ENCODE data around the gene HDGF.

The HDGF gene

DNA sequence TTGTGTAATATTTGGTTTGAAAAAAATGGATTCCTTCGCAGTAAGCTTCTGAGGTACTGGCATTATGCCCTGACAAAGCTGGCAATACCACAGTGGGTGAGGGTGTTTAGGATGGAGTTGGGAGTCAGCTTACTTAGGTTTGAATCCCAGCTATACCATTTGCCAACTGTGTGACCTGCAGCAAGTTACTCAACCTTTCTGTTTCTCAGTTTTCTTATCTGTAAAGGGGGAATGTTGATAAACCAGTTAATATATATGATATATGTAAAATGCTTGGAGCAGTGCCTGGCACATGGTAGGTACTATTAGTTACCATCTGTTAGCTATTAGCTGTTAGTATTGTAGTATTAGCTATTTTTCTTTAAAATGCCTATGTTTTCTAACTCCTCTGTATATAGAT, 4.9 kb upstream of the HDGF start:
- no peaks in the 10 kb centered on the region for H3K9me3 ChIP-seq
- H3K27ac ChIP-seq: no peak overlapping the region
- H3K36me3 ChIP-seq: no peaks in the 10 kb centered on the region
- peaks cover 23 to 31% of the 10 kb centered on the region in 2 experiments for H3K4me1 ChIP-seq (ENCODE audit: control insufficient read depth in 1 of 2, insufficient read depth in 1 of 2, low read depth in 1 of 2, low read length in 1 of 2)
- no peak overlapping the region for H3K4me3 ChIP-seq (ENCODE audit: low read depth in 1 of 2, low read length in 1 of 2)
- TF ChIP-seq, protein P1, sequence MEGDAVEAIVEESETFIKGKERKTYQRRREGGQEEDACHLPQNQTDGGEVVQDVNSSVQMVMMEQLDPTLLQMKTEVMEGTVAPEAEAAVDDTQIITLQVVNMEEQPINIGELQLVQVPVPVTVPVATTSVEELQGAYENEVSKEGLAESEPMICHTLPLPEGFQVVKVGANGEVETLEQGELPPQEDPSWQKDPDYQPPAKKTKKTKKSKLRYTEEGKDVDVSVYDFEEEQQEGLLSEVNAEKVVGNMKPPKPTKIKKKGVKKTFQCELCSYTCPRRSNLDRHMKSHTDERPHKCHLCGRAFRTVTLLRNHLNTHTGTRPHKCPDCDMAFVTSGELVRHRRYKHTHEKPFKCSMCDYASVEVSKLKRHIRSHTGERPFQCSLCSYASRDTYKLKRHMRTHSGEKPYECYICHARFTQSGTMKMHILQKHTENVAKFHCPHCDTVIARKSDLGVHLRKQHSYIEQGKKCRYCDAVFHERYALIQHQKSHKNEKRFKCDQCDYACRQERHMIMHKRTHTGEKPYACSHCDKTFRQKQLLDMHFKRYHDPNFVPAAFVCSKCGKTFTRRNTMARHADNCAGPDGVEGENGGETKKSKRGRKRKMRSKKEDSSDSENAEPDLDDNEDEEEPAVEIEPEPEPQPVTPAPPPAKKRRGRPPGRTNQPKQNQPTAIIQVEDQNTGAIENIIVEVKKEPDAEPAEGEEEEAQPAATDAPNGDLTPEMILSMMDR (IDR thresholded peaks at IDR 0.05): no peak
- H3K27me3 ChIP-seq: no peaks in the 10 kb centered on the region

DNA sequence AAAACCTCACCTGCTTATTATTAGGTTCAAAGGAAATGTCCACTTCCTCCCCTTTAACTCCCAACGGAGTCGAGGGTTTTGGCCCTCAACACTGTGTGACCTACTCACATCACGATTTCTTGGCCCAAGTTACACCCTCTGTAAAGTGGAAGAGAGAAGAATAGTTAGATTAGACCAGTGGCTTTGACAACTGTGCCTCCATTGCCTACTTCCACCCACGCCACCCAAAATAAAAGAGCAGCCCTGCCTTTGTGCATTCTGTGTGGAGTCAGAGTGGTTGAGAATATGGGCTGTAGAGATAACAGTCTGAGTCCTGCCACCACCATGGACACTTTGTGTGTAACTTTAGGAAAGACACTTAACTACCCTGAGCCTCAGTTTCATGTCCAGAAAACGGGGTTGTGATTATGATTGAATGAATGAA, 4.1 kb upstream of the HDGF start:
- H3K36me3 ChIP-seq: no peaks in the 10 kb centered on the region
- TF ChIP-seq, protein P1 (IDR thresholded peaks at IDR 0.05): no peak
- no peak overlapping the region for H3K27ac ChIP-seq
- H3K4me1 ChIP-seq (ENCODE audit: control insufficient read depth in 1 of 2, insufficient read depth in 1 of 2, low read depth in 1 of 2, low read length in 1 of 2): peaks cover 29 to 33% of the 10 kb centered on the region in 2 experiments
- no peaks in the 10 kb centered on the region for H3K9me3 ChIP-seq
- no peak overlapping the region for H3K4me3 ChIP-seq (ENCODE audit: low read depth in 1 of 2, low read length in 1 of 2)
- H3K27me3 ChIP-seq: no peaks in the 10 kb centered on the region

DNA sequence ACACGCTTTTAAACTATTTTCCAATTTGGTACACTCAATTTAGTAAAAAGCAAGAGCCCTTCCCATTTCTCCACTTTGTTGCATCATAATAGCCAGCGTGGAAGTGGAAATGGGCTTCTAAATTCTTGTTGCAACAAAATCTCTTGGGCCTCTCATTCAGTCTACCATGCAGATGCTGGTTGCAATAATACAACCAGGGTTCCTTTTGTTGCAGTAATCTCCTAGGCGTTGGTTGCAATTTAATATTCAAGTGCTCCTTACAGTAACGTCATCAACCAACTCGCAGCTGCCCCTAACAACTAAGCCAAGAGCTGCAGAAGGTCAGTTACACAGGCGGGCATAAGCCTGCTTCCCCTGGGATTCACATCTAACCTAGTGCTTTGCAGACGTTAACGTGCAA, 2.7 kb upstream of the HDGF start:
- peaks cover 42 to 47% of the 10 kb centered on the region in 2 experiments for H3K4me1 ChIP-seq (ENCODE audit: control insufficient read depth in 1 of 2, insufficient read depth in 1 of 2, low read depth in 1 of 2, low read length in 1 of 2)
- H3K4me3 ChIP-seq (ENCODE audit: low read depth in 1 of 2, low read length in 1 of 2): no peak overlapping the region
- no peaks in the 10 kb centered on the region for H3K36me3 ChIP-seq
- H3K27me3 ChIP-seq: no peaks in the 10 kb centered on the region
- TF ChIP-seq, protein P1 (IDR thresholded peaks at IDR 0.05): no peak
- H3K9me3 ChIP-seq: no peaks in the 10 kb centered on the region
- H3K27ac ChIP-seq: peak overlapping the region; percentile 90

DNA sequence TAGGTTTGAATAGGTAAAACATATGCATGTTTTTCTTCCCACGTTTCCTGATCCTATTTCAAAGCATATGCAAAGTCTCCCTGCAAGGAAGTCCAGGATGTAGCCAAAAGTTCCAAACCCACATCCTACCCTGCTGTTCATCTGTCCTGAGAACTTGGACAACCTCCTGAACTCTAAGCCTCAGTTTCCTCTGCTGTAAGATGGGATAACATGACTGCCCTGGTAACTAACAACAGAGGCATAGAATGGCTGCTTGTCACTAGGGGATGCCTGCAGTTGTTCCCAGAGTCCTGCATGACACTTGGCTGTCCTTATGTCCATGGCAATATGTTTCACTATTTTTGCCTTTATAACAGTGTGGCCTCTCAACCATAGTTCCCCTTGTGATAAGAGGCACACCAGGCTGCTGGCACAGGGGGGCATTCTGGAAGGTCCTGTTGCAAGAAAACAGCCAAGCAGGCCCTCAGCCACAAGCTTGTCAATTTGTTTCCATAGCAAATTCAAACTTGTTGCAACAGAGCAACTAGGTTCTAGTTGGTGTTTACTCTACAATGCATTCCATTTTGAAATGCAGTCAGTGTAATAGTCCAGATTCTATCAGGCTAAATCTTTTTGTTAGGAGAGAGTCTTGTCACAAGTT, 1.5 kb upstream of the HDGF start:
- H3K4me3 ChIP-seq (ENCODE audit: low read depth in 1 of 2, low read length in 1 of 2): peak overlapping the region in 1 of 2 experiments; percentile 83
- H3K4me1 ChIP-seq (ENCODE audit: control insufficient read depth in 1 of 2, insufficient read depth in 1 of 2, low read depth in 1 of 2, low read length in 1 of 2): peaks cover 54 to 59% of the 10 kb centered on the region in 2 experiments
- H3K27ac ChIP-seq: peak overlapping the region; percentile 90
- H3K27me3 ChIP-seq: no peaks in the 10 kb centered on the region
- H3K9me3 ChIP-seq: no peaks in the 10 kb centered on the region
- TF ChIP-seq, protein P1 (IDR thresholded peaks at IDR 0.05): no peak
- no peaks in the 10 kb centered on the region for H3K36me3 ChIP-seq

DNA sequence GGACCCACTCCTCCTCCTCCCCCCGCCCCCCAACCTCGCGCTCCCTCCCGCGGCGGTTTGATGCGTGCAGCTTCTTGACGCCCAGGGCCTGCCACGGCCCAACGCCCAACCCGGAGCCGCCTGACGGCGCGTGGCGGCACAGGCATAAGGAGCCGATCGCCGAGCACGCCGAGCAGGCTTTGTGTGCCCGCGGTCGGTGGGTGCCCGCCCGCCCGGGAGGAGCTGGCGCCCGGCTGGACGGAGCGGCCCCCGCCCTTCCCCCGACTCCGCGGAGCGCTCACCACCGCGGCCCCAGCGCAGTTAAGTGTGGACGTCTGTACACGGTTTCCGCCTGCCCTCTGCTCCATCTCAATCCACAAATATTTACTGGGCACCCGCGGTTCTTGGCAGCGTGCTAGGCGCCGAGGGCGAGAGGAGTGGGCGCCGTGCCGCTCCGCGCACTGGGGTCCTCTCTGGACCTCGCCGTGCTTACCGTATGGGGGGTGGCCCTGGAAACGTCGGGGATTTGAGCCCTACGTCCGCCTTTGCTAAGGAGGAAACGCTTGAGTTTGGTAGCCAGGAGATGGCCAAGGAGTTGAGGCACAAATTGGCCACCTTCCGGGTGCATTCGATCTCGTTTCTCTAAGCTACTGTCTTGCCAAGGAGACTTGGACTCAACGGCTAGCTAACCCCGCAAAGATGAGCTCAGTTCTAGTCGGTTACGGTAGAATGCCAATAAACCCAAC, 444 bp upstream of the HDGF start:
- Histone ChIP-seq H3K9me3 (no peaks in the 10 kb centered on the region), H3K4me1 (ENCODE audit: control insufficient read depth in 1 of 2, insufficient read depth in 1 of 2, low read depth in 1 of 2, low read length in 1 of 2) (peaks cover 65 to 69% of the 10 kb centered on the region in 2 experiments), H3K27ac (peak overlapping the region; percentile 90), H3K36me3 (no peaks in the 10 kb centered on the region), H3K27me3 (no peaks in the 10 kb centered on the region), H3K4me3 (ENCODE audit: low read depth in 1 of 2, low read length in 1 of 2) (peak overlapping the region; percentile 83 to 91)
- TF ChIP-seq, protein P1 (IDR thresholded peaks at IDR 0.05): peak; percentile 79

Data from neutrophil (primary cell).